Measurements from ENCODE around the gene ISOC2. TPM values are rescaled to one million over a fixed set of nuclear protein-coding genes. Genes with fewer than 3 reads are reported as not detected.

ISOC2 gene
- total and polyA plus RNA-seq, 9 of the 15 experiments (the other 6 are each of a cell fraction or from before 2014, with no cell fraction given) = 1.2 to 229 (median 58.3) TPM

DNA sequence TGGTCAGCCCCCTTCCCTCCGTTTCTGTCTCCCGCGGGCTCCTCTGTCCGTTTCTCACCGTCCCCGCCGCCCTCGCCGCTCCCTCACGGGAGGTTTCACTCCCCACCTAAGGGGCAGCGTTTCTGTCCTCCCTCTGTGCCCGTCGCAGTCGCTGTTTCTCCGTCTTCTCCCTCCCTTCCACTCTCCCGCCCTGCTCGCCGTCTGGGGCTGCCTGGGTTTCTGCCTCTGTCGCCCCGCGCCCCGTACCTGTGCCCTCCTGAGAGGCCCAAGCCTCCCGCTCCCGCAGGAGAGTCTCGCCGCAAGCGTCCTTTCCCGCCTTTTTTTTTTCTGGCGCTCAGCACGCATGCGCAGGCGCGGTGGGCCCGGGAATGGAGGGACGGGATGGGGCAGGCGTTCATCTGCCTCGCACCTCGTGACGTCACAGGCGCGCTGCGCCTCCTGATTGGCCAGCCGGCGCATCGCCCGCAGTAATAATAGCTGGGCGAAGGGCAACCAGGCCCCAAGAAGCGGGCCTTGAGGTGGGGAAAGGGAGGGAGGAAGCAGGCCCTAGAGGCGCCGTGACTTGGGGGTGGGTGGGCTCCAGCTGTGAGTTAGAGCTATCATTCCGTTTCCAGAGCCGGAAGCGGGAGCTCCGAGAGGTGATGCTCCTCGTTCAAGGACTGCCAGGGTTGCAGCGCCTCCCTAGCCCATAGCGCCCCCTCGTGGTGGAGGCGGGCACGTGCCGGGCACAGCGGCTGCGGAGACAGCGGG is 42.2 kb upstream of the ISOC2 start (continued):
- TF ChIP-seq, protein P1, sequence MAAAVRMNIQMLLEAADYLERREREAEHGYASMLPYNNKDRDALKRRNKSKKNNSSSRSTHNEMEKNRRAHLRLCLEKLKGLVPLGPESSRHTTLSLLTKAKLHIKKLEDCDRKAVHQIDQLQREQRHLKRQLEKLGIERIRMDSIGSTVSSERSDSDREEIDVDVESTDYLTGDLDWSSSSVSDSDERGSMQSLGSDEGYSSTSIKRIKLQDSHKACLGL (CRISPR knock-in tag; IDR thresholded peaks at IDR 0.05; ENCODE audit: borderline replicate concordance, poor library complexity, severe bottlenecking) = no peak
- TF ChIP-seq TOE1 (IDR thresholded peaks at IDR 0.05; ENCODE audit: borderline replicate concordance) (peak; percentile 69; the same call in 1 of the 2 replicates), TOE1 (CRISPR knock-in tag; IDR thresholded peaks at IDR 0.05; ENCODE audit: borderline replicate concordance, low read depth) (peak; percentile 79; the same call in 1 of the 2 replicates), HEY1 (CRISPR knock-in tag; IDR thresholded peaks at IDR 0.05; ENCODE audit: borderline replicate concordance) (no peak), CBX1 (IDR thresholded peaks at IDR 0.05; ENCODE audit: low read depth) (no peak; the same call in 1 of the 2 replicates), NR2F6 (CRISPR knock-in tag; IDR thresholded peaks at IDR 0.05) (no peak), TRIM28 (IDR thresholded peaks at IDR 0.05) (no peak), ZNF785 (CRISPR knock-in tag; IDR thresholded peaks at IDR 0.05) (no peak), HMG20B (CRISPR knock-in tag; IDR thresholded peaks at IDR 0.05) (no peak), HSF4 (CRISPR knock-in tag; IDR thresholded peaks at IDR 0.05; ENCODE audit: borderline replicate concordance) (no peak), ARHGAP35 (IDR thresholded peaks at IDR 0.05; ENCODE audit: partially characterized antibody) (no peak), RBM25 (IDR thresholded peaks at IDR 0.05; ENCODE audit: low read depth, low read length, severe bottlenecking) (no peak), JUNB (CRISPR knock-in tag; conservative IDR thresholded peaks at IDR 0.05) (no peak), HLTF (IDR thresholded peaks at IDR 0.05) (no peak), ELF2 (CRISPR knock-in tag; IDR thresholded peaks at IDR 0.05) (peak; percentile 48; the same call in 1 of the 2 replicates), NFIX (CRISPR knock-in tag; IDR thresholded peaks at IDR 0.05; ENCODE audit: low read depth) (no peak), ARID1B (IDR thresholded peaks at IDR 0.05) (no peak; the same call in 1 of the 2 replicates), ZNF274 (IDR thresholded peaks at IDR 0.05; ENCODE audit: borderline replicate concordance, low read depth, low read length) (no peak)
- TF ChIP-seq, protein P2, sequence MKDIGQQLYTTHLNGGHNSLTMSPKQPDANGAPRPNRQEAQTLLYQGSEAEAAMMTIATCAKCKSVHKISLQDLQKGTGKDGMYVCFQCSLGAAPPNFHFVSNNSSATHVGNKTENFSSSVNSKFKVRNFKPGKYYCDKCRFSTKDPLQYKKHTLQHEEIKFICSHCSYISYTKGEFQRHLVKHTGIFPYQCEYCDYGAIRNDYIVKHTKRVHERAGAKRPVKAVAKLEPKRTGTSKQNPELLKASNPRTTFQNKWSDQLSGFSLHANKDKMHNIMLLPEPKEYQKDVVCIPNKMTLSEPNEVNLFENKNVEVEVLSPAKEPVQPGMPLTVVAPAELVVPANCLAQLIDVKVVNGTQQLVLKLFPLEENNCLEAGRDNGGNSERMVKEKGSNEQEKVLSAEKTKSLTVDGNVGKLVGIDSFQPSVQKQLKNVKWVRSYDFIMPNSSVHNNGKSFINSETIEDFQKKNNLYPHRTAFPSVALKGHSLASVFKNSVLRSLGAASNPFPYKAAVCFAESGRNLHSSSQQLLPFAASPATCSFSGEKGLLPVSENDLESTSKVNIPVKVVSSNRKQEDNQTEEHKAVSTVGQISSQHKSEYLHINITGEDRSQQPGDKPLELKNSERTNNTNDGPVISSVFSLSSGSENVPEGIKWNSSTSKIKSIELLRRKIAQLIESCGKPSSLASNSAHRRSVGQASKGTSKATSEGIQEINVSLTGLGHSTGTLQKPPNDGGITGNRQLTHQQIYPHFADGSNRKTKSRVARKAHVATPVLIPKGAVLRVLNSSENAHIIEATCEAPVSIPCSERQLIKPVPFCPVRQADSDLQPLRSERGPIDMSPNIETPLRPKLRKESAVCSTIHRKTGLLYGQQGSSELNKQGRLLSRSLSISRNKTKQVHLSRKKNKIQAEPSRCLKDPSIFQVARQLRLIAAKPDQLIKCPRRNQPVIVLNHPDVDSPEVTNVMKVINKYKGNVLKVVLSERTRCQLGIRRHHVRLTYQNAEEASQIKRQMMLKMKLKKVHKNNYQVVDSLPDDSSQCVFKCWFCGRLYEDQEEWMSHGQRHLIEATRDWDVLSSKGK (CRISPR knock-in tag; IDR thresholded peaks at IDR 0.05) = no peak
- TF ChIP-seq, protein P3, sequence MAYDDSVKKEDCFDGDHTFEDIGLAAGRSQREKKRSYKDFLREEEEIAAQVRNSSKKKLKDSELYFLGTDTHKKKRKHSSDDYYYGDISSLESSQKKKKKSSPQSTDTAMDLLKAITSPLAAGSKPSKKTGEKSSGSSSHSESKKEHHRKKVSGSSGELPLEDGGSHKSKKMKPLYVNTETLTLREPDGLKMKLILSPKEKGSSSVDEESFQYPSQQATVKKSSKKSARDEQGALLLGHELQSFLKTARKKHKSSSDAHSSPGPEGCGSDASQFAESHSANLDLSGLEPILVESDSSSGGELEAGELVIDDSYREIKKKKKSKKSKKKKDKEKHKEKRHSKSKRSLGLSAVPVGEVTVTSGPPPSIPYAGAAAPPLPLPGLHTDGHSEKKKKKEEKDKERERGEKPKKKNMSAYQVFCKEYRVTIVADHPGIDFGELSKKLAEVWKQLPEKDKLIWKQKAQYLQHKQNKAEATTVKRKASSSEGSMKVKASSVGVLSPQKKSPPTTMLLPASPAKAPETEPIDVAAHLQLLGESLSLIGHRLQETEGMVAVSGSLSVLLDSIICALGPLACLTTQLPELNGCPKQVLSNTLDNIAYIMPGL (CRISPR knock-in tag; IDR thresholded peaks at IDR 0.05) = peak; percentile 97
- TF ChIP-seq, protein P4, sequence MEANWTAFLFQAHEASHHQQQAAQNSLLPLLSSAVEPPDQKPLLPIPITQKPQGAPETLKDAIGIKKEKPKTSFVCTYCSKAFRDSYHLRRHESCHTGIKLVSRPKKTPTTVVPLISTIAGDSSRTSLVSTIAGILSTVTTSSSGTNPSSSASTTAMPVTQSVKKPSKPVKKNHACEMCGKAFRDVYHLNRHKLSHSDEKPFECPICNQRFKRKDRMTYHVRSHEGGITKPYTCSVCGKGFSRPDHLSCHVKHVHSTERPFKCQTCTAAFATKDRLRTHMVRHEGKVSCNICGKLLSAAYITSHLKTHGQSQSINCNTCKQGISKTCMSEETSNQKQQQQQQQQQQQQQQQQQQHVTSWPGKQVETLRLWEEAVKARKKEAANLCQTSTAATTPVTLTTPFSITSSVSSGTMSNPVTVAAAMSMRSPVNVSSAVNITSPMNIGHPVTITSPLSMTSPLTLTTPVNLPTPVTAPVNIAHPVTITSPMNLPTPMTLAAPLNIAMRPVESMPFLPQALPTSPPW (CRISPR knock-in tag; IDR thresholded peaks at IDR 0.05) = peak; percentile 70
